ENCODE results near the gene GSX1. TPM values are rescaled to one million over a fixed set of nuclear protein-coding genes. Genes with fewer than 3 reads are reported as not detected.

The GSX1 gene
- total and polyA plus RNA-seq, 3 experiments from 2014 or later, result not detected

DNA sequence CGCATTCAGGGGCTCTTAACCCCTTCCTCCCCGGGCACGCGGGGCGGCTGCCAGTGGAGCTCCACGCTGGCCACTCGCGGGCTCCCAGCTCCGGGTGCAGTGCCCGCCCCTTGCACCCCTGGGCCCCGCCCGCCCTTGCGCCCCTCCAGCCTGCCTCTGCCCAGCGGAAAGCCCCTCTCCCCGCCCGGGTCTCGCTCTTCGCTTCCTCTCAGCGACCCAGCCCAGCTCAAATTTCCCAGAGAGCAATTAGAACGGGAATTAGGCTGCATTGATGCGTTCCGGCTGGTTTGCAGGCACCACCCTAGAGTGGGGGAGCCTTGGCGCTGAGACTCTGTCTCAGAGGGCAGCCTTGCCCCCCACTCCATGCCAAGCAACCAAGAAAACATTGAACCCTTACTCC is 1.8 kb upstream of the GSX1 start:
- Mint-ChIP-seq H3K27me3 (peaks cover 63 to 78% of the 10 kb centered on the region in 2 donors), H3K36me3 (peaks cover 0 to 1% (median 0%) of the 10 kb centered on the region in 3 donors), H3K4me1 (peaks cover 36 to 47% (median 36%) of the 10 kb centered on the region in 3 donors), H3K27ac (peak overlapping the region in 1 of 8 donors; percentile 70), H3K4me3 (peak overlapping the region; percentile 82 to 92 (median 86)), H3K9me3 (peaks cover 0 to 7% (median 0%) of the 10 kb centered on the region in 5 donors)
- ChIA-PET CTCF (no interaction called here), POLR2A (no interaction called here)
- Histone ChIP-seq H3K36me3 (ENCODE audit: insufficient read depth, low read length) (no peaks in the 10 kb centered on the region), H3K4me3 (ENCODE audit: low read length) (peak overlapping the region; percentile 56), H3K9me3 (ENCODE audit: low read length) (no peaks in the 10 kb centered on the region), H3K27ac (ENCODE audit: low read depth, low read length) (no peak overlapping the region), H3K4me1 (ENCODE audit: insufficient read depth, low read length) (peaks cover 23% of the 10 kb centered on the region), H3K27me3 (ENCODE audit: insufficient read depth, low read length, poor library complexity, severe bottlenecking) (peaks cover 51% of the 10 kb centered on the region)
- DNase-seq, result no peak

DNA sequence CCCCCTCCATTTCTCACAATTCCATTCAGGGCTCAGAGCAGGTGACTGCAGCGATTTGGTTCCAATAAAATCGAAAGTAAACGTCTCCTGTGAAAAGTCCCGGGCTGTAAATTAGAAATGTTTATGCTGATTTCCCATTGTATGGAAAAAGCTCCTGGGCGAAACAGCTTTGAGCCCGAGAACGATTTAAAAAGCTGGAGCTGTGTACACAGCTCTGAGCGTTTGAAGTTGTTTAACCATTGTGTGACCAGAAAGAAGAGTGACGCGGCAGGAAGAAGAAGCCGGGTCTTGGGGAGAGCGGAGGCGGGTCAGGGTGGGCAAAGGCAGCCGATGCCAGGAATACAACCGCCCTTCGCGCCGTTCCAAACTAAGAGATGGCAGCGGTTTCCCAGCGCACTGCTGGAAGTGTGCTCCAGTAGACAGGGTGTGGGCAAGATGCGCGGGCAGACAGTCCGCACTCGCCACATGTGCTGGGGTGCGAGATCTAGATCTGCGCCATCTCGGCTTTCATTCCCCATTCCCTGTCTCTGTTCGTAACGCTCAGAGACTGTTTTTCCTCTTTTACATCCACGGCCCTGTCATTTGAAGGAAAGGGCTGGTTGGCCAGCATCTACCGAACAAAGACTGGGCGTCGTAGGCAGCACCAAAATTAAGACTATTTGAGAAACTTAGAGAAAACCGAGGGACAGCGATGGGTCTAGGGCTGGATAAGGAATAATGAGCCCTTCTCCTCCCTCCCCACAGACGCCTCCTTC is 960 bp upstream of the GSX1 start:
- H3K9me3 ChIP-seq (ENCODE audit: low read length), result no peaks in the 10 kb centered on the region
- peak overlapping the region; percentile 82 to 92 (median 86) for H3K4me3 Mint-ChIP-seq
- peaks cover 36 to 51% (median 38%) of the 10 kb centered on the region in 3 donors for H3K4me1 Mint-ChIP-seq
- peak overlapping the region; percentile 56 for H3K4me3 ChIP-seq (ENCODE audit: low read length)
- H3K27ac Mint-ChIP-seq, result peak overlapping the region in 1 of 8 donors; percentile 29
- ChIA-PET CTCF (no interaction called here), POLR2A (no interaction called here)
- DNase-seq, result no peak
- peaks cover 67 to 84% of the 10 kb centered on the region in 2 donors for H3K27me3 Mint-ChIP-seq
- H3K27ac ChIP-seq (ENCODE audit: low read depth, low read length), result no peak overlapping the region
- peaks cover 23% of the 10 kb centered on the region for H3K4me1 ChIP-seq (ENCODE audit: insufficient read depth, low read length)
- H3K27me3 ChIP-seq (ENCODE audit: insufficient read depth, low read length, poor library complexity, severe bottlenecking), result peaks cover 59% of the 10 kb centered on the region
- no peaks in the 10 kb centered on the region for H3K36me3 ChIP-seq (ENCODE audit: insufficient read depth, low read length)
- H3K36me3 Mint-ChIP-seq, result peaks cover 0 to 1% (median 0%) of the 10 kb centered on the region in 3 donors
- H3K9me3 Mint-ChIP-seq, result peaks cover 0 to 7% (median 0%) of the 10 kb centered on the region in 5 donors

DNA sequence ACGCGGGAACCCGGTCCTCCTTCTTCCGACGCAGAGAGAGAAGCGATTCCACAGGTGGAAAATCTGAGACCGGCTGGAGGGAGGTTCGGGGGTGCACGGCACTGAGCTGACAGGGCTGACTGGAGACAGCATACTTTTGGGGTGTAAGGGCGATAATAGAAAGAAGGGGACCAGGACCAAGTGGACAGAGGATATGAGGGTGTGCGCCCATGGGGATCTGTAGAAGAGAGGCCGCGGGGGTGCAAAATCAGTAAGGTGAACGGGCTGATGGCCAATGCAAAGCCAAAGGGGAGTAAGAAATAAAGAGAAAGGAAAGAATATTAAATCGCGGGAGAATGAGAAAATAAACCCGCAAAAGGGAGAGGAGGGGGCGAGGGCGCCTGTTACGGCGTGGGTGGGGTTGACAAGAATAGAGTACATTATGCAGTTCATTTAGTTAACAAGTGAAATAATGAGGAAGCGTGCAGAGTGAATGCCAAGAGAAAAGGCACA is 336 bp upstream of the GSX1 start:
- POLR2A ChIA-PET, result no interaction called here
- Mint-ChIP-seq H3K36me3 (peaks cover 0 to 1% (median 0%) of the 10 kb centered on the region in 3 donors), H3K9me3 (peaks cover 0 to 7% (median 0%) of the 10 kb centered on the region in 5 donors), H3K4me1 (peaks cover 36 to 51% (median 40%) of the 10 kb centered on the region in 3 donors), H3K27ac (peak overlapping the region in 1 of 8 donors; percentile 60), H3K4me3 (peak overlapping the region; percentile 82 to 92 (median 86)), H3K27me3 (peaks cover 71 to 84% of the 10 kb centered on the region in 2 donors)
- Histone ChIP-seq H3K36me3 (ENCODE audit: insufficient read depth, low read length) (no peaks in the 10 kb centered on the region), H3K27ac (ENCODE audit: low read depth, low read length) (no peak overlapping the region), H3K4me1 (ENCODE audit: insufficient read depth, low read length) (peaks cover 23% of the 10 kb centered on the region), H3K9me3 (ENCODE audit: low read length) (no peaks in the 10 kb centered on the region), H3K4me3 (ENCODE audit: low read length) (peak overlapping the region; percentile 56), H3K27me3 (ENCODE audit: insufficient read depth, low read length, poor library complexity, severe bottlenecking) (peaks cover 61% of the 10 kb centered on the region)
- CTCF ChIA-PET, result no interaction called here
- DNase-seq, result no peak

GRCh38 chr13:27793507-27794367 is 1.5 kb downstream of the GSX1 start:
- no peak overlapping the region for H3K27ac ChIP-seq (ENCODE audit: low read depth, low read length)
- H3K27ac Mint-ChIP-seq, result peak overlapping the region in 1 of 8 donors; percentile 24
- CTCF ChIA-PET, result no interaction called here

GRCh38 chr13:27794368-27794691 is 2.0 kb downstream of the GSX1 start:
- Histone ChIP-seq H3K27ac (ENCODE audit: low read depth, low read length) (no peak overlapping the region), H3K4me3 (ENCODE audit: low read length) (no peak overlapping the region), H3K4me1 (ENCODE audit: insufficient read depth, low read length) (peaks cover 21% of the 10 kb centered on the region), H3K27me3 (ENCODE audit: insufficient read depth, low read length, poor library complexity, severe bottlenecking) (peaks cover 65% of the 10 kb centered on the region), H3K36me3 (ENCODE audit: insufficient read depth, low read length) (no peaks in the 10 kb centered on the region), H3K9me3 (ENCODE audit: low read length) (no peaks in the 10 kb centered on the region)
- ChIA-PET POLR2A (no interaction called here), CTCF (interaction anchor here (2.5 kb wide), 1 partner anchor 32 kb away, joined by 9 read pairs; no protein-coding TSS in a partner anchor)
- H3K27ac Mint-ChIP-seq, result peak overlapping the region in 1 of 8 donors; percentile 9
- no peak for DNase-seq
- H3K4me3 Mint-ChIP-seq, result peak overlapping the region in 5 of 7 donors; percentile 41 to 77 (median 55)
- peaks cover 32 to 46% (median 35%) of the 10 kb centered on the region in 3 donors for H3K4me1 Mint-ChIP-seq
- H3K27me3 Mint-ChIP-seq, result peaks cover 67 to 85% of the 10 kb centered on the region in 2 donors
- H3K9me3 Mint-ChIP-seq, result peaks cover 0 to 7% (median 0%) of the 10 kb centered on the region in 5 donors
- no peaks in the 10 kb centered on the region for H3K36me3 Mint-ChIP-seq

More at GRCh38 chr13:27793507-27794367, 1.5 kb downstream of the GSX1 start:
- no peak for DNase-seq
- Mint-ChIP-seq H3K36me3 (peaks cover 0 to 1% (median 0%) of the 10 kb centered on the region in 3 donors), H3K9me3 (peaks cover 0 to 7% (median 0%) of the 10 kb centered on the region in 5 donors), H3K27me3 (peaks cover 68 to 85% of the 10 kb centered on the region in 2 donors), H3K4me1 (peaks cover 36 to 51% (median 40%) of the 10 kb centered on the region in 3 donors), H3K4me3 (peak overlapping the region in 4 of 7 donors; percentile 15 to 77 (median 39))
- POLR2A ChIA-PET, result no interaction called here
- no peaks in the 10 kb centered on the region for H3K36me3 ChIP-seq (ENCODE audit: insufficient read depth, low read length)
- no peak overlapping the region for H3K4me3 ChIP-seq (ENCODE audit: low read length)
- H3K4me1 ChIP-seq (ENCODE audit: insufficient read depth, low read length), result peaks cover 23% of the 10 kb centered on the region
- H3K27me3 ChIP-seq (ENCODE audit: insufficient read depth, low read length, poor library complexity, severe bottlenecking), result peaks cover 66% of the 10 kb centered on the region
- H3K9me3 ChIP-seq (ENCODE audit: low read length), result no peaks in the 10 kb centered on the region

- Histone ChIP-seq H3K4me1 (ENCODE audit: insufficient read depth, low read length) (peaks cover 19% of the 10 kb centered on the region), H3K36me3 (ENCODE audit: insufficient read depth, low read length) (no peaks in the 10 kb centered on the region), H3K27ac (ENCODE audit: low read depth, low read length) (no peak overlapping the region), H3K27me3 (ENCODE audit: insufficient read depth, low read length, poor library complexity, severe bottlenecking) (peaks cover 66% of the 10 kb centered on the region), H3K4me3 (ENCODE audit: low read length) (no peak overlapping the region), H3K9me3 (ENCODE audit: low read length) (no peaks in the 10 kb centered on the region)
- ChIA-PET POLR2A (no interaction called here), CTCF (interaction anchor here (2.5 kb wide), 1 partner anchor 31 kb away, joined by 9 read pairs; no protein-coding TSS in a partner anchor)
- DNase-seq, result no peak
- Mint-ChIP-seq H3K27me3 (peaks cover 72 to 90% of the 10 kb centered on the region in 2 donors), H3K4me3 (peak overlapping the region in 1 of 7 donors; percentile 15), H3K4me1 (peaks cover 30 to 42% (median 32%) of the 10 kb centered on the region in 3 donors), H3K36me3 (no peaks in the 10 kb centered on the region), H3K9me3 (peaks cover 0 to 7% (median 0%) of the 10 kb centered on the region in 5 donors), H3K27ac (no peak overlapping the region)
Measured at GRCh38 chr13:27794921-27795717, 2.8 kb downstream of the GSX1 start.

DNA sequence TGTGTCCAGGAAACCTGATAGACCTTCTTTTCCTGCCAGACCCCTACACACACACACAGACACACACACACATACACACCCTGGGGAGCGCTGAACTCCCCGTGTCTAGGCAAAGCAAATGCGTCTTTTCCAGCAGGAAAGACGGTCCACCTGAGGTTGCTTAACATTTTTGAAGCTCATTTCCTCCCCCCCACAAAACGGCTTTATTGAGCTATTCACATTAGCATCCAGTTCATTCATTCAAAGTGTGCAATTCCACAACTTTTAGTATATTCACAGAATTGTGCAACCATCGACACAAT is 3.4 kb downstream of the GSX1 start:
- DNase-seq, result no peak
- POLR2A ChIA-PET, result no interaction called here
- peaks cover 65% of the 10 kb centered on the region for H3K27me3 ChIP-seq (ENCODE audit: insufficient read depth, low read length, poor library complexity, severe bottlenecking)

More for the DNA sequence above, 3.4 kb downstream of the GSX1 start:
- H3K4me3 ChIP-seq (ENCODE audit: low read length), result no peak overlapping the region
- H3K4me1 ChIP-seq (ENCODE audit: insufficient read depth, low read length), result peaks cover 16% of the 10 kb centered on the region
- Mint-ChIP-seq H3K27me3 (peaks cover 70 to 90% of the 10 kb centered on the region in 2 donors), H3K27ac (peak overlapping the region in 1 of 8 donors; percentile 28), H3K4me3 (no peak overlapping the region), H3K9me3 (peaks cover 0 to 7% (median 0%) of the 10 kb centered on the region in 5 donors), H3K36me3 (no peaks in the 10 kb centered on the region), H3K4me1 (peaks cover 26 to 36% (median 27%) of the 10 kb centered on the region in 3 donors)
- no peak overlapping the region for H3K27ac ChIP-seq (ENCODE audit: low read depth, low read length)
- H3K9me3 ChIP-seq (ENCODE audit: low read length), result no peaks in the 10 kb centered on the region
- no peaks in the 10 kb centered on the region for H3K36me3 ChIP-seq (ENCODE audit: insufficient read depth, low read length)
- CTCF ChIA-PET, result interaction anchor here (2.5 kb wide), 1 partner anchor 31 kb away, joined by 9 read pairs; no protein-coding TSS in a partner anchor
